Sigmoid colon (tissue), 4 donors: ENCODE data around the gene MAPT.

ENCODE experiments used
- CTCF ChIP-seq, 4 experiments: fragments of 450-650 bp in 3 of 4; fragments of 200-600 bp in 1 of 4; IDR thresholded peaks; one replicate each; pipeline ENCODE4 v1.5.1; 2016 to 2019; ENCODE audit warnings: antibody characterized with exemption in 4 of 4, mild to moderate bottlenecking in 3 of 4, moderate library complexity in 2 of 4
- POLR2AphosphoS5 ChIP-seq, 4 donors: sonication (generic); formaldehyde crosslinking; IDR thresholded peaks; one replicate each; pipeline ENCODE4 v1.6.1; 2017; ENCODE audit warnings: antibody characterized with exemption in 4 of 4

- TF ChIP-seq CTCF (IDR thresholded peaks at IDR 0.05) (no peak), POLR2AphosphoS5 (IDR thresholded peaks at IDR 0.05) (no peak)
These were observed 11.3 kb upstream of the MAPT start for GRCh38 chr17:45883063-45883462.
